ENCODE measurements around the gene DBF4B. TPM values are rescaled to one million over a fixed set of nuclear protein-coding genes. Genes with fewer than 3 reads are reported as not detected.

Gene DBF4B
- total RNA-seq, 3 donors from 2014 or later = 6.4 to 9.7 (median 9.1) TPM

DNA sequence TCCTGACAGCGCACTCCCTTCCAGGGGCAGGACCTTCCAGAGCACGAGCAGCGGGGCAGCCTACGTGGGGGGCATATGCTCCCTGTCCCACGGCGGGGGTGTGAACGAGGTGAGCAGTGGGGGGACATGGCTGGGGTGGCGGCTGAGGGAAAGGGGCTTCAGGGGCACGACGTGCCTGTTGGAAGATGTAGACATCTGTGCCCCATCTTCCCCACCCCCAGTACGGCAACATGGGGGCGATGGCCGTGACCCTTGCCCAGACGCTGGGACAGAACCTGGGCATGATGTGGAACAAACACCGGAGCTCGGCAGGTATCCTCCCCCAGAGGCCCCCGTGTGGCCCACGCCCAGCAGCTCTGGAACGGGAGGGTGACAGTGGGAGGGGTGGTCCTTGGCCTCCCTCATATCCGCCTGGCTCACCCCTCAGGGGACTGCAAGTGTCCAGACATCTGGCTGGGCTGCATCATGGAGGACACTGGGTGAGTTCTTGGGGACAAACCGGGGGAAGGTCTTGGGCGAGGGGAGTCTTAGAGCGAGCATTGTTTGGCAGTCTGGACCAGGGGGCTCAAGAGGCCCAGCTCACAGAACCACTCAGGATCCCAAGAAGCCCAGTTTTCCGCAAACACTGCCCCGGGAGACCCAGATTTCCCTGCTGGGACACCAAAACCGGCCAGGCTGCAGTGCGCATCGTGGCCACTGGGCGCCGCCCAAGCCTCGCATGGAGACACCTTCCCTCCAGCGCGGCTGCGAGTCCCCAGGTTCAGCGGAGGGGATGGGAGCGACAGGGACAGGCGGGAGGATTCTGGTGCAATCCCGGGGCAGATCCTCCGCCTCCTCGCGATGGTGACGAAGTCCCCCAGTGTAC, 66.0 kb downstream of the DBF4B start:
- peak overlapping the region; percentile 86 for H3K4me3 Mint-ChIP-seq
- ATAC-seq = peak; percentile 50 to 51
- H3K9me3 Mint-ChIP-seq = no peaks in the 10 kb centered on the region
- no peaks in the 10 kb centered on the region for H3K36me3 Mint-ChIP-seq (ENCODE audit: insufficient read depth)
- H3K4me1 Mint-ChIP-seq (ENCODE audit: low read depth) = peaks cover 10% of the 10 kb centered on the region
- peak; percentile 83 for DNase-seq
- peaks cover 8% of the 10 kb centered on the region for H3K27me3 Mint-ChIP-seq (ENCODE audit: low read depth)

DNA sequence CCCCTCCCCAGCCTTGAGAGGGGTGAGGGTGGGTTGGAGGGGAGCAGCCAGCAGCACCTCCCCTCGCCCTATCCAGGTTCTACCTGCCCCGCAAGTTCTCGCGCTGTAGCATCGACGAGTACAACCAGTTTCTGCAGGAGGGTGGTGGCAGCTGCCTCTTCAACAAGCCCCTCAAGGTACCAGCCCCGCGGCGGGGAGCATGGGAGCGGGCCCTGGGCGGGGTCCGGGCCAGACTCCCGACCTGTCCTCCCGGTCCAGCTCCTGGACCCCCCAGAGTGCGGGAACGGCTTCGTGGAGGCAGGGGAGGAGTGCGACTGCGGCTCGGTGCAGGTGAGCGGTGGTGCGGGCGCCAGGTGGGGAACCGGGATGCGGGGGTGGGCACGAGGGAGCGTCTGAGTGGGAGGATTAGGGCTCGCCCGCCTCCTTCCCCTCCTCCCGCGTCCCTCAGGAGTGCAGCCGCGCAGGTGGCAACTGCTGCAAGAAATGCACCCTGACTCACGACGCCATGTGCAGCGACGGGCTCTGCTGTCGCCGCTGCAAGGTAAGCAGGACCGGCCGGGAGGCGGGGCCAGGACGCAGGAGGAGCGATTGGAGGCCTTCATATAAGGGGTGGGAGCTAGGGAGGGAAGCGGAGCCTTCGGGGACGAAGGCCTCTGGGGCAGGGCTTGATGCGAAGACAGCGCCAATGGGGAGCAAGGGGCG, 66.8 kb downstream of the DBF4B start:
- peak overlapping the region; percentile 86 for H3K4me3 Mint-ChIP-seq
- peak; percentile 98 for DNase-seq

DNA sequence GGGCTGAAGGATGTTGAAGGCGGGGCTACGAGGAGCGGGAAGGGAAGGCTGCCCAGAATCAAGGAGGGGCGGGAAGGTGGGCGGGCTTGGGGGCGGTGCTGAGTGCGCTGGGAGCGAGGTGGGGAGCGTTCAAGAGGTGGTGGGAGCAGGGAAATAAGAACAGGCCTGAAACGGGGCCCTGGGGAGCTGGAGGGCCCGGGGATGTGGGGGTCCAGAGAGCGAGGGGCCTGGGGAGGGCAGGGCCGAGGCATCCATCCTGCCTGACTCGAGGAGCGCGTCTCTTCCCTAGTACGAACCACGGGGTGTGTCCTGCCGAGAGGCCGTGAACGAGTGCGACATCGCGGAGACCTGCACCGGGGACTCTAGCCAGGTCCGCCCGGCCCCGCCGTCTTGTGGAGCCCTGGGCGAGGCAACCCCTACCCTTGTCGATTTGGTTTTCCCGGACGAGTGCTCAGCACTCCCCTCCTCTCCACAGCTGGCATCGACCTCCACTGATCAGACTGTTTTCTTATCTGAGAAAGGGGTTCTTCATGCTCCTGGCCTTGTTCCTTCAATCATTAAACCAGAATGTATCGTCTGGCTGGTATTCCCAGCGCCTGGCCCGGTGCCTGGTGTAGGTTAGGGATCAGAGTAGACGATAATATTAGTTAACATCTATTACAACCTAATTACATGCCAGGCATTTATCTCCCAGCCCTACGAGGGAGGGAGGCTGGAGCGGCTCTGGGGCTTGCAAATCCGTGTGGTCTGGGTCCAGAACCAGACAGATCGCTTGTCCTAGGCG, 67.6 kb downstream of the DBF4B start:
- peaks cover 10% of the 10 kb centered on the region for H3K4me1 Mint-ChIP-seq (ENCODE audit: low read depth)
- ATAC-seq (peak; percentile 11 to 12), DNase-seq (no peak)
- no peaks in the 10 kb centered on the region for H3K36me3 Mint-ChIP-seq (ENCODE audit: insufficient read depth)
- H3K4me3 Mint-ChIP-seq = peak overlapping the region; percentile 86
- H3K27me3 Mint-ChIP-seq (ENCODE audit: low read depth) = peaks cover 10% of the 10 kb centered on the region
- H3K9me3 Mint-ChIP-seq = no peaks in the 10 kb centered on the region

More for the DNA sequence above, 66.8 kb downstream of the DBF4B start:
- peak; percentile 96 to 97 for ATAC-seq
- no peaks in the 10 kb centered on the region for H3K36me3 Mint-ChIP-seq (ENCODE audit: insufficient read depth)
- H3K27me3 Mint-ChIP-seq (ENCODE audit: low read depth) = peaks cover 12% of the 10 kb centered on the region
- no peaks in the 10 kb centered on the region for H3K9me3 Mint-ChIP-seq
- peaks cover 10% of the 10 kb centered on the region for H3K4me1 Mint-ChIP-seq (ENCODE audit: low read depth)

DNA sequence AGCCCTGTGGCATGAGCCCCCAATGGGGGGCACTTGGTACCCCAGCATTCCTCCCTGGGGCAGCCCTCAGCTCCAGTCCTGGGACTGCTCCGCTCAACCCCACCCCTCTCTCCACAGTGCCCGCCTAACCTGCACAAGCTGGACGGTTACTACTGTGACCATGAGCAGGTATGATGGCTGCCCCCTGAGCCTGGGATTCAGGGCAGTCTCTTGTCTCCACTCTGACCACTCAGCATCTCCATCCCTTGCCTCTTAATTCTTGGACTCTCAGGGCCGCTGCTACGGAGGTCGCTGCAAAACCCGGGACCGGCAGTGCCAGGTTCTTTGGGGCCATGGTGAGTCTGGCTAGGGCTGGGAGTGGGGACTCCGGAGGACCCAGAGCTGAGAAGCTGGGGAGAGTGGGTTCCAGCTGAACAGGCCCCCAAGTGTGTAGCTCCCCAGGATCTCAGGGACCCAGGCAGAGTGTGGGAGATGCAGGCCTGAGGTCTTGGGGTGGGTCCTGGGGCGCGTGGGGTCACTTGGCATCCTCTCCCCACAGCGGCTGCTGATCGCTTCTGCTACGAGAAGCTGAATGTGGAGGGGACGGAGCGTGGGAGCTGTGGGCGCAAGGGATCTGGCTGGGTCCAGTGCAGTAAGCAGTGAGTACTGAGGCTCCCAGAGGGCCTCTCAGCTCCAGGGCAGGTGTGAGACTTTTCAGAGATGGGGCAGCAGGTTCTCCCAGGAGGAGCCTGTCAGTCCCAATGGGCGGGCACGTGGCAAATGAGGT, 68.3 kb downstream of the DBF4B start:
- no peaks in the 10 kb centered on the region for H3K9me3 Mint-ChIP-seq
- peaks cover 10% of the 10 kb centered on the region for H3K4me1 Mint-ChIP-seq (ENCODE audit: low read depth)
- peak overlapping the region; percentile 86 for H3K4me3 Mint-ChIP-seq
- DNase-seq (no peak), ATAC-seq (no peak)
- H3K36me3 Mint-ChIP-seq (ENCODE audit: insufficient read depth) = no peaks in the 10 kb centered on the region
- peaks cover 10% of the 10 kb centered on the region for H3K27me3 Mint-ChIP-seq (ENCODE audit: low read depth)

DNA sequence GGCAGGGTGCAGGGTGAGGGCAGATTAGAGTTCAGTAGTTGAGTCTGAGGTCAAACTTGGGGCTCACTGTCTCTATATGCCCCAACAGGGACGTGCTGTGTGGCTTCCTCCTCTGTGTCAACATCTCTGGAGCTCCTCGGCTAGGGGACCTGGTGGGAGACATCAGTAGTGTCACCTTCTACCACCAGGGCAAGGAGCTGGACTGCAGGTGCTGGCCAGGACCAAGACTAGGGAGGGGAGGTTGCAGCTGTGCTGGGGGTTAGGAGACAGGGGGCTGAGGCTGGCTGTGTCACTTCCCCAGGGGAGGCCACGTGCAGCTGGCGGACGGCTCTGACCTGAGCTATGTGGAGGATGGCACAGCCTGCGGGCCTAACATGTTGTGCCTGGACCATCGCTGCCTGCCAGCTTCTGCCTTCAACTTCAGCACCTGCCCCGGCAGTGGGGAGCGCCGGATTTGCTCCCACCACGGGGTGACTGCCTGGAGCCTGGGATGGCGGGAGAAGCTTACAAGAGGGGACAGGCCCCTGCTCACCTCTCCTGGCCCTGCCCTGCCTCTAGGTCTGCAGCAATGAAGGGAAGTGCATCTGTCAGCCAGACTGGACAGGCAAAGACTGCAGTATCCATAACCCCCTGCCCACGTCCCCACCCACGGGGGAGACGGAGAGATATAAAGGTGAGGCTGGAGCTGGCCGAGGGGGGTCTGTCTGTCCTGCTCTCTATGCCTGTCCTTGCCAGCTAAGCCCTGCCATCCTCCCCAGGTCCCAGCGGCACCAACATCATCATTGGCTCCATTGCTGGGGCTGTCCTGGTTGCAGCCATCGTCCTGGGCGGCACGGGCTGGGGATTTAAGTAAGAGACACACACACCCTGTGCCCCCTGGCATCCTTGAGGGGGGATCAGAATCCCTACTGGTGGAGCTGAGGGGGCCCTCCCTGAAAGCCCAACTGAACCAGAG, 69.2 kb downstream of the DBF4B start:
- Mint-ChIP-seq H3K4me3 (no peak overlapping the region), H3K4me1 (ENCODE audit: low read depth) (peaks cover 10% of the 10 kb centered on the region), H3K9me3 (no peaks in the 10 kb centered on the region), H3K36me3 (ENCODE audit: insufficient read depth) (no peaks in the 10 kb centered on the region), H3K27me3 (ENCODE audit: low read depth) (peaks cover 10% of the 10 kb centered on the region)
- ATAC-seq = no peak
- no peak for DNase-seq

DNA sequence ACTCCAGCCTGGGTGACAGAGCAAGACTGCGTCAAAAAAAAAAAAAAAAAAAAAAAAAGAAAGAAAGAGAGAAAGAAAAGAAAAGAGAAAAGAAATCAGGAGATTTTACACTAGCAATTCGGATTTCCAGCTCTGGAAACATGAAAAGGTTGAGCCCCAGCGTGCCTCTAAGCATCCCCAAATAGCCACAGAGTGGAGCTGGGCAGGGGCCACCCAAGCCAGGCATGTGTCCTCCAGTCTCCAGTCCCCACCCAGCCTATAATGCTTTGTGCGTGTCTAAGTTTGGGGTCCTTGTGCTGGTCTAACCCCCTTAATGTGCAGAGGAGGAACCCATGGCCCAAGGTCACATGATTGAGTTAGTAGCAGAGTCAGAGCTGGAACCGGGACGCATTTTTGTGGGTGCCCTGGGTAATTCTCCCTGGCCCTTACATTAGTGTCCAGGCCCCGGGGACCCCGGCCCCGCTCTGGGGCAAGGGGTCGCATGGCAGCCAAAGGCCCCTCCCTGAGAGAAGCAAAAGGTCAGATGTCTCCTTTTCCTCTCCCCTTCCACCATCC, 70.3 kb downstream of the DBF4B start:
- no peaks in the 10 kb centered on the region for H3K9me3 Mint-ChIP-seq
- H3K4me3 Mint-ChIP-seq = peak overlapping the region; percentile 56
- ATAC-seq = no peak
- no peaks in the 10 kb centered on the region for H3K36me3 Mint-ChIP-seq (ENCODE audit: insufficient read depth)
- DNase-seq = no peak
- peaks cover 10% of the 10 kb centered on the region for H3K27me3 Mint-ChIP-seq (ENCODE audit: low read depth)
- peaks cover 10% of the 10 kb centered on the region for H3K4me1 Mint-ChIP-seq (ENCODE audit: low read depth)

DNA sequence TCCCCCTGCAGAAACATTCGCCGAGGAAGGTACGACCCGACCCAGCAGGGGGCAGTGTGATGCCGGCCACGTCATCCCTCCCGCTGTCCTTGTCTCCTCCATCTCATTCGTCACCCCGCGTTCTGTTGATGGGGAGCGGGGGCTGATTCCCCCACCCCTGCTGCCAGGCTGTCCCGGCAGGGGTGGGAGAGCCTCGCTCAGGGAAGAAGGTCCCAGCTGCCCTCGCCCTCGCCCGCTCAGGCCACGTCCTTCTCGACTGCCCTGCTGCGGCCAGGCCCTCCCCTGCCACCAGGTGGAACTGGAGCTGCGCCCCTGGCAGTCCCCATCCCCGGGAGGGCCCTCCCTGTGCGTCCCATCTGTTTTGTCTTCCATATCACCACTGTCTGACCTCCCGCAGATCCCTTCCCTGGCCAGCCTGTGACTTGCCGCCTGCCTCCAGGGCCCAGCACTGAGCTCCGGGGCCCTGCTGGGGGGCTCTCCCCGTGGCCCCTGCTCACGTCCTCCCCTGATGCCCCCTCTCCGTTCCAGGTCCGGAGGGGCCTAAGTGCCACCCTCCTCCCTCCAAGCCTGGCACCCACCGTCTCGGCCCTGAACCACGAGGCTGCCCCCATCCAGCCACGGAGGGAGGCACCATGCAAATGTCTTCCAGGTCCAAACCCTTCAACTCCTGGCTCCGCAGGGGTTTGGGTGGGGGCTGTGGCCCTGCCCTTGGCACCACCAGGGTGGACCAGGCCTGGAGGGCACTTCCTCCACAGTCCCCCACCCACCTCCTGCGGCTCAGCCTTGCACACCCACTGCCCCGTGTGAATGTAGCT, 71.0 kb downstream of the DBF4B start:
- DNase-seq (peak; percentile 82), ATAC-seq (peak; percentile 24 to 35)
- Mint-ChIP-seq H3K9me3 (no peaks in the 10 kb centered on the region), H3K27me3 (ENCODE audit: low read depth) (peaks cover 10% of the 10 kb centered on the region), H3K4me3 (peak overlapping the region; percentile 56), H3K4me1 (ENCODE audit: low read depth) (peaks cover 10% of the 10 kb centered on the region), H3K36me3 (ENCODE audit: insufficient read depth) (no peaks in the 10 kb centered on the region)

DNA sequence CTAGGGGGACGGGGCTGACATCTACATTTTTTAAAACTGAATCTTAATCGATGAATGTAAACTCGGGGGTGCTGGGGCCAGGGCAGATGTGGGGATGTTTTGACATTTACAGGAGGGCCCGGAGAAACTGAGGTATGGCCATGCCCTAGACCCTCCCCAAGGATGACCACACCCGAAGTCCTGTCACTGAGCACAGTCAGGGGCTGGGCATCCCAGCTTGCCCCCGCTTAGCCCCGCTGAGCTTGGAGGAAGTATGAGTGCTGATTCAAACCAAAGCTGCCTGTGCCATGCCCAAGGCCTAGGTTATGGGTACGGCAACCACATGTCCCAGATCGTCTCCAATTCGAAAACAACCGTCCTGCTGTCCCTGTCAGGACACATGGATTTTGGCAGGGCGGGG, 71.7 kb downstream of the DBF4B start:
- no peaks in the 10 kb centered on the region for H3K36me3 Mint-ChIP-seq (ENCODE audit: insufficient read depth)
- DNase-seq (no peak), ATAC-seq (no peak)
- H3K27me3 Mint-ChIP-seq (ENCODE audit: low read depth) = peaks cover 10% of the 10 kb centered on the region
- H3K9me3 Mint-ChIP-seq = no peaks in the 10 kb centered on the region
- peaks cover 7% of the 10 kb centered on the region for H3K4me1 Mint-ChIP-seq (ENCODE audit: low read depth)
- no peak overlapping the region for H3K4me3 Mint-ChIP-seq

DNA sequence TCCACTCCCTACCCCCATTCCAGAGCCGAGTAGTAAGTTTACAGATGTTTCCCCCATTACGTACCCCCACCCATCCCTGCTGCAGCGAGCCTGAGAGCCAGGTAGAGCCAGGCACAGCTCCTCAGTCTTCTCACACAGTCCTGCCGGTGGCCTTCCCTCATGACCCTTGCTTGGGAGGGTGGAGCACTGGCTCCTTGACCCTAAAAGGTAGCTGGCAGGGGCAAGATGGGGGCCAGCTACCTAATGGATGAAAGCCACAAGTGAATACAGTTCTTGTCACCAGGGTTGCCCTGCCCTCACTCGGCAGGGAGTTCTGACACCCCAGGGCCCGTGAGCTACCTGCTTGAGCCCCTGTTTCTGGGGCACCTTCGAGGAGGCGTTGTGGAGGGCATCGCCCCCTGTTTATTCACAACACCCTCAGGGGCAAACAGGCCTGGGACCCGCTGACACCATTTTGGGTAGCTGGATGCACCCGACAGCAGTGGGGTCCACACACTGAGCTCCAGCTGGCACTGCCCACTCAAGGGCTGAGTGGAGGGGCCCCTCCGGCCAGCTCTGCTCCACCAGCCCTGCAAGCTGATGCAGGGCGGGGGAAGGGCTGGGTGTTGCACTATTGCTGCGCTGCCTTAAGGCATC, 72.5 kb downstream of the DBF4B start:
- Mint-ChIP-seq H3K4me3 (no peak overlapping the region), H3K9me3 (no peaks in the 10 kb centered on the region), H3K4me1 (ENCODE audit: low read depth) (peaks cover 5% of the 10 kb centered on the region), H3K27me3 (ENCODE audit: low read depth) (peaks cover 10% of the 10 kb centered on the region), H3K36me3 (ENCODE audit: insufficient read depth) (no peaks in the 10 kb centered on the region)
- DNase-seq = no peak
- ATAC-seq = no peak

DNA sequence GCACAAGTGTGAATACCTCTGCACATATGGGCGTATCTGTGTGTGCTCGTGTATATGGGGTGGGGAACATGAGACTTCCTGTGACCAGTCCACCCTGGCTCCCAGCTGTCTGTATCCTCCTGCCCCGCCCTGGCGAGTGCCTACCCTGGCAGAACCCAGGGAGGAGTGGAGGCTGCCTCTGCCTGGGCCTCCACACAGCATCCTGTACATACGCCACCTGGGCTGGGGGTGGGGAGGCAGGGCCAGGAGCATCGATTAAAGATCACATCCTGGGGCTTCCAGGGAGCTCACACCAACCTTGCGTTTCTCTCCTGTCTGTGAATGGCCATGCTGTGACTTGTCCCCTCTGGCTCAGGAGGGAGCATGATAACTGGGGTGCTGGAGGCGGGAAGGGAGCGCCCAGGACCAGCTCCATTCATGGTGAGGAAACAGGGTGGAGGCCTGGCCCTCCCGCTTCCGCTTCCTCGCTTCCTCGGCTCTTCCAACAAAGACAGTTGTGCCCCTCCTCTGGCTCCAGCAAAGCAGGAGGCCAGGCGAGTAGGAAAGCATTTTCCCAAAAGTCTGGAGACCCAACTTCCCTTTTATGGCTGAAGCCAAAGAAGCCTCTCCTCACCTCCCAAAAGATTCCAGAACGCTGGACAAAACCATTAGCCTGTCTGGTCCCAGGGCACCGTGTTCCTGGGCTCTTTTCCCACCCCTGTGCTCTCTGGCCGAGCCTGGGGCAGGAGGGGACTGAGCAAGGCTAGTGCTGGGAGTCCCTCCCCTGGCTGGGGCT, 73.3 kb downstream of the DBF4B start:
- H3K4me3 Mint-ChIP-seq = no peak overlapping the region
- ATAC-seq (no peak), DNase-seq (no peak)
- H3K27me3 Mint-ChIP-seq (ENCODE audit: low read depth) = peaks cover 10% of the 10 kb centered on the region
- H3K9me3 Mint-ChIP-seq = no peaks in the 10 kb centered on the region
- no peaks in the 10 kb centered on the region for H3K36me3 Mint-ChIP-seq (ENCODE audit: insufficient read depth)
- peaks cover 2% of the 10 kb centered on the region for H3K4me1 Mint-ChIP-seq (ENCODE audit: low read depth)

DNA sequence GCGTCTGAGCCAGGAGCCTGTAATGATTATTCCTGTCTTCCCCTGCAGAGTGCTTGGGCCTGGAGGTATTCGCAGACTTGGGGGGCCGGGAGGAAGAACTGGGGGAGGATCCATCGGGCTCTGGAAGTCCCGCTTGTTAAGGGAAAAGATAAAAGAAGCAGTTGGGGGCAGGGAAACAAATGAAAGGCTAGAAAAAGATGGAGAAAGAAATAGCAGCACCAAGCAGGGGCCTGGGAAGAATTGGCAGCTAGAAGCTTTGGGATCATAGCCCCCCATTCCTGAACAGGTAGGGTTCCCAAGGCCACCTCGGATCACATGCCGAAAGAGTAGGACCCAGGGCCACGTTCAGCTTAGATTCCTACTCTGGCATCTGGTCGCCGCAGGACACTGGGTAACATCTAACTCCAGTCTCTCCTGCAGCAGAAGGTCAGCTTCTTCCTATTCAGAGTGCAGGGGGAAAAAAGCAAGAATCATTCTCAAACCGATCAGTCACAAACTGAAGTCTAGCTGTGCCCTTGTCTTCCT, 73.9 kb downstream of the DBF4B start:
- peaks cover 8% of the 10 kb centered on the region for H3K27me3 Mint-ChIP-seq (ENCODE audit: low read depth)
- ATAC-seq (no peak), DNase-seq (no peak)
- no peaks in the 10 kb centered on the region for H3K9me3 Mint-ChIP-seq
- no peaks in the 10 kb centered on the region for H3K4me1 Mint-ChIP-seq (ENCODE audit: low read depth)
- no peaks in the 10 kb centered on the region for H3K36me3 Mint-ChIP-seq (ENCODE audit: insufficient read depth)
- no peak overlapping the region for H3K4me3 Mint-ChIP-seq

Measured in activated T-cell treated with anti-CD3 and anti-CD28 coated beads, Interleukin-2, amount 50 U/mL, for 4 hours (primary cell).